ENCODE data around the gene FBLN1.

DNA sequence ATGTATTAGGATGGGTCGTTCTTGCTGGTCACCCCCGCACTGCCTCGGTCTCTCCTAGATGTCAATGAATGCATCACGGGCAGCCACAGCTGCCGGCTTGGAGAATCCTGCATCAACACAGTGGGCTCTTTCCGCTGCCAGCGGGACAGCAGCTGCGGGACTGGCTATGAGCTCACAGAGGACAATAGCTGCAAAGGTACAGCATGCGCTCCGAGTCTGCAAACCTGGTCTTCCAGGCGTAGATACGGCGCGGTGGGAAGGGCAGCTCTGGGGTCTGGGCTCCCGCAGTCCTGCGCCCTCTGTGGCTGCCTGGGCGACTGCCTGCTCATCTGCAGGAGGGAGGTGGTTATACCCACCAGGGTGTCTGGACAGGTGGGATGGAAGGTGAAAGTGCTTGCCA is 31.0 kb downstream of the FBLN1 start:
- TF ChIP-seq, protein P1, sequence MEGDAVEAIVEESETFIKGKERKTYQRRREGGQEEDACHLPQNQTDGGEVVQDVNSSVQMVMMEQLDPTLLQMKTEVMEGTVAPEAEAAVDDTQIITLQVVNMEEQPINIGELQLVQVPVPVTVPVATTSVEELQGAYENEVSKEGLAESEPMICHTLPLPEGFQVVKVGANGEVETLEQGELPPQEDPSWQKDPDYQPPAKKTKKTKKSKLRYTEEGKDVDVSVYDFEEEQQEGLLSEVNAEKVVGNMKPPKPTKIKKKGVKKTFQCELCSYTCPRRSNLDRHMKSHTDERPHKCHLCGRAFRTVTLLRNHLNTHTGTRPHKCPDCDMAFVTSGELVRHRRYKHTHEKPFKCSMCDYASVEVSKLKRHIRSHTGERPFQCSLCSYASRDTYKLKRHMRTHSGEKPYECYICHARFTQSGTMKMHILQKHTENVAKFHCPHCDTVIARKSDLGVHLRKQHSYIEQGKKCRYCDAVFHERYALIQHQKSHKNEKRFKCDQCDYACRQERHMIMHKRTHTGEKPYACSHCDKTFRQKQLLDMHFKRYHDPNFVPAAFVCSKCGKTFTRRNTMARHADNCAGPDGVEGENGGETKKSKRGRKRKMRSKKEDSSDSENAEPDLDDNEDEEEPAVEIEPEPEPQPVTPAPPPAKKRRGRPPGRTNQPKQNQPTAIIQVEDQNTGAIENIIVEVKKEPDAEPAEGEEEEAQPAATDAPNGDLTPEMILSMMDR (IDR thresholded peaks at IDR 0.05): no peak
- TF ChIP-seq POLR2A (IDR thresholded peaks at IDR 0.05): no peak
